Measurements from ENCODE around the gene SIN3A.

- TF ChIP-seq GATA2 (IDR thresholded peaks at IDR 0.05; ENCODE audit: low read depth, low read length) (no peak), GATA3 (IDR thresholded peaks at IDR 0.05; ENCODE audit: low read depth, low read length) (no peak)
These were observed at the start of gene SIN3A for GRCh38 chr15:75451674-75452363.
